H9 (cell line): Measurements from ENCODE around the gene CFL1. TPM values are rescaled to one million over a fixed set of nuclear protein-coding genes. Genes with fewer than 3 reads are reported as not detected.

Experiments
- DNase-seq: peaks from one replicate; pipeline ENCODE4 v3.0.0-alpha.2; 2017
- H2AFZ ChIP-seq: one replicate; pipeline ENCODE4 v1.6.1; 2013; ENCODE audit warnings: mild to moderate bottlenecking, low read length, control low read depth, moderate library complexity
- H2AK5ac ChIP-seq: 2 replicates; pipeline ENCODE4 v1.6.1; 2013; ENCODE audit warnings: low read length, control low read depth, mixed read lengths; ENCODE audit not compliant: insufficient read length
- H2BK120ac ChIP-seq: one replicate; pipeline ENCODE4 v1.6.1; 2013; ENCODE audit warnings: low read depth, mild to moderate bottlenecking, low read length, control low read depth, inconsistent platforms; ENCODE audit not compliant: poor library complexity, severe bottlenecking
- H2BK12ac ChIP-seq: 2 replicates; pipeline ENCODE4 v1.6.1; 2013; ENCODE audit warnings: low read length, control low read depth, mixed read lengths, low read depth; ENCODE audit not compliant: insufficient read length
- H2BK15ac ChIP-seq: 2 replicates; pipeline ENCODE4 v1.6.1; 2013; ENCODE audit warnings: low read depth, low read length, control low read depth
- H2BK20ac ChIP-seq: one replicate; pipeline ENCODE4 v1.6.1; 2013; ENCODE audit warnings: low read depth, mild to moderate bottlenecking, low read length, control low read depth, inconsistent platforms; ENCODE audit not compliant: poor library complexity, severe bottlenecking
- H2BK5ac ChIP-seq: 2 replicates; pipeline ENCODE4 v1.6.1; 2013; ENCODE audit warnings: low read length, control low read depth, mixed read lengths; ENCODE audit not compliant: insufficient read length
- H3K14ac ChIP-seq: 2 replicates; pipeline ENCODE4 v1.6.1; 2013; ENCODE audit warnings: low read length, control low read depth; ENCODE audit not compliant: insufficient read depth
- H3K18ac ChIP-seq: 2 replicates; pipeline ENCODE4 v1.6.1; 2013; ENCODE audit warnings: low read depth, mild to moderate bottlenecking, mixed read lengths, low read length, control low read depth; ENCODE audit not compliant: insufficient read length
- H3K23ac ChIP-seq: 2 replicates; pipeline ENCODE4 v1.6.1; 2013; ENCODE audit warnings: low read length, control low read depth, mixed read lengths, low read depth; ENCODE audit not compliant: insufficient read length
- H3K23me2 ChIP-seq: 2 replicates; pipeline ENCODE4 v1.6.1; 2013; ENCODE audit warnings: low read depth, mild to moderate bottlenecking, mixed read lengths, low read length, control low read depth; ENCODE audit not compliant: insufficient read length, poor library complexity, severe bottlenecking
- H3K27ac ChIP-seq: 2 replicates; pipeline ENCODE4 v1.5.1; 2013; ENCODE audit warnings: low read length, control low read depth, mixed read lengths, low read depth; ENCODE audit not compliant: insufficient read length
- H3K27me3 ChIP-seq: 2 replicates; pipeline ENCODE4 v1.6.1; 2013; ENCODE audit warnings: low read length, control low read depth, inconsistent platforms; ENCODE audit not compliant: insufficient read depth
- H3K4ac ChIP-seq: 2 replicates; pipeline ENCODE4 v1.6.1; 2013; ENCODE audit warnings: low read depth, mild to moderate bottlenecking, control low read depth, inconsistent platforms, low read length, moderate library complexity
- H3K4me1 ChIP-seq: 2 replicates; pipeline ENCODE4 v1.6.1; 2013; ENCODE audit warnings: low read length, control low read depth, inconsistent platforms; ENCODE audit not compliant: insufficient read depth
- H3K4me2 ChIP-seq: 2 replicates; pipeline ENCODE4 v1.6.1; 2013; ENCODE audit warnings: low read length, control low read depth, mixed read lengths; ENCODE audit not compliant: insufficient read length, insufficient read depth
- H3K56ac ChIP-seq: 2 replicates; pipeline ENCODE4 v1.6.1; 2013; ENCODE audit warnings: low read depth, mild to moderate bottlenecking, mixed read lengths, low read length, control low read depth; ENCODE audit not compliant: insufficient read length
- H3K79me1 ChIP-seq: 2 replicates; pipeline ENCODE4 v1.6.1; 2013; ENCODE audit warnings: low read depth, mild to moderate bottlenecking, moderate library complexity, low read length, control low read depth, inconsistent platforms; ENCODE audit not compliant: insufficient read depth, poor library complexity, severe bottlenecking
- H3K79me2 ChIP-seq: 2 replicates; pipeline ENCODE4 v1.6.1; 2013; ENCODE audit warnings: low read length, control low read depth, inconsistent platforms; ENCODE audit not compliant: insufficient read depth
- H3K9ac ChIP-seq: 2 replicates; pipeline ENCODE4 v1.6.1; 2013; ENCODE audit warnings: low read length, control low read depth, mixed read lengths; ENCODE audit not compliant: insufficient read length; ENCODE audit errors: extremely low read depth
- H3K9me3 ChIP-seq: one replicate; pipeline ENCODE4 v1.6.1; 2013; ENCODE audit warnings: low read depth, low read length, inconsistent platforms; ENCODE audit not compliant: control insufficient read depth
- H3T11ph ChIP-seq: one replicate; pipeline ENCODE4 v1.6.1; 2013; ENCODE audit warnings: mild to moderate bottlenecking, low read length, control low read depth, inconsistent platforms
- H4K20me1 ChIP-seq: one replicate; pipeline ENCODE4 v1.6.1; 2013; ENCODE audit not compliant: control insufficient read depth, insufficient read length, insufficient read depth
- H4K5ac ChIP-seq: 2 replicates; pipeline ENCODE4 v1.6.1; 2013; ENCODE audit warnings: low read depth, mild to moderate bottlenecking, mixed read lengths, low read length, control low read depth; ENCODE audit not compliant: insufficient read length
- H4K8ac ChIP-seq: replicated peaks from 2 replicates; pipeline ENCODE4 v1.6.1; 2013; ENCODE audit warnings: low read length, control low read depth, mixed read lengths, low read depth; ENCODE audit not compliant: insufficient read length
- H4K91ac ChIP-seq: 2 replicates; pipeline ENCODE4 v1.6.1; 2013; ENCODE audit warnings: low read depth, mild to moderate bottlenecking, moderate library complexity, mixed read lengths, low read length, control low read depth; ENCODE audit not compliant: insufficient read length
- H3K27ac Mint-ChIP-seq, 3 experiments: 2 replicates in 2 of 3; 3 replicates in 1 of 3; pipeline ENCODE4 v1.8.0; 2020 to 2021; ENCODE audit warnings: mixed read lengths in 3 of 3, mild to moderate bottlenecking in 1 of 3, moderate library complexity in 1 of 3
- H3K27me3 Mint-ChIP-seq: 2 replicates; pipeline ENCODE4 v1.8.0; 2021; ENCODE audit warnings: low read depth, mild to moderate bottlenecking, moderate library complexity, mixed read lengths
- H3K36me3 Mint-ChIP-seq, 3 experiments: 2 replicates in 2 of 3; 3 replicates in 1 of 3; pipeline ENCODE4 v1.8.0; 2020 to 2021; ENCODE audit warnings: low read depth in 3 of 3, mixed read lengths in 3 of 3; ENCODE audit not compliant: insufficient read depth in 1 of 3
- H3K4me1 Mint-ChIP-seq, 2 experiments: 2 replicates each; pipeline ENCODE4 v1.8.0; 2020; ENCODE audit warnings: mixed read lengths in 2 of 2
- H3K4me3 Mint-ChIP-seq, 2 experiments: 2 replicates in 1 of 2; 3 replicates in 1 of 2; pipeline ENCODE4 v1.8.0; 2020 to 2021; ENCODE audit warnings: mild to moderate bottlenecking in 2 of 2, mixed read lengths in 2 of 2, moderate library complexity in 1 of 2
- H3K9me3 Mint-ChIP-seq, 2 experiments: 2 replicates in 1 of 2; 3 replicates in 1 of 2; pipeline ENCODE4 v1.8.0; 2020; ENCODE audit warnings: mild to moderate bottlenecking in 2 of 2, mixed read lengths in 2 of 2, moderate library complexity in 1 of 2
- WGBS: extraction: QIAGEN DNeasy Blood & Tissue Kit; methylation state at CpG from one replicate; pipeline ENCODE4 v1.1.7; 2013; ENCODE audit warnings: missing lambda C conversion rate, low lambda C conversion rate, mixed read lengths; ENCODE audit not compliant: insufficient read length; ENCODE audit errors: extremely low coverage; 5-methylcytosine and 5-hydroxymethylcytosine counted together
- total RNA-seq: library from RNA; stranded (reverse); gene quantifications from 2 replicates; pipeline ENCODE4 v1.2.1, GENCODE V29; 2021
- TF ChIP-seq, protein P1 (sequence below): fragments of 200-600 bp; sonication (generic); conservative IDR thresholded peaks from 3 replicates; pipeline ENCODE4 v1.8.0; 2021; ENCODE audit warnings: antibody characterized with exemption, mild to moderate bottlenecking

CFL1 gene
- total RNA-seq, 1 experiment from 2014 or later = 1,107 TPM

DNA sequence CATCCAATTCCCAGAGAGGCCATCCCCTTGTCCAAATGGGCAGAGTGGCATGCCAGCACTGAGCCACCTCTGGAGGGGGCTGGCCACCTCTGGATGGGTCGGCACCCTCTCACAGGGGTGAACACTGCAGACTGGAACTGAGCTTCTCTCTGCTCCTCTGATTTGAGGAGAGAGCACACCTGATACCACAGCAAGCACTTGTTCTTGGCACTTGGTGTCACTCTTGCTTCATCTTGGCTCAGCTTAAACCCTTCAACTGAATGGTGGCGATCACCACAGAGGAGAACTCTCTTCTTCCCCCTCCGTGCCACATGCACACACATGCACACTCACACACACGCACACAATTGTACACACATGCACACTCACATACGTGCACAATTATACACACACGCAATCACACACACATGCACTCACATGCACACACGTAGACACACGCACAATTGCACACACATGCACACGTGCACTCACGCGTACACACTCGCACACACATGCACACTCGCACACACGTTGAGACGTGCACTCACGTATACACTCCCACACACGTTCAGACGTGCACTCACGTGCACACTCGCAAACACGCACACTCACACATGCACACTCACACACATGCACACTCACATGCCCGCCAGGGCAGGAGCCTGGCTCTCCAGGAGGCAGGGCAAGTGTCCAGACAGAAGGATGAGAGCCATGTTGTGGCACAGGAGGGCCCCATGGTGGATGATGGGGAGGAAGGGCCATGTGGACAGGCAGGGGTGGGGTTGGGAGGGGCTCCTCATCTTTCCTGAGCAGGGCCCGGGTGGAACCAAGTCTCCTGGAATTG is 47.7 kb downstream of the CFL1 start:
- TF ChIP-seq, protein P1, sequence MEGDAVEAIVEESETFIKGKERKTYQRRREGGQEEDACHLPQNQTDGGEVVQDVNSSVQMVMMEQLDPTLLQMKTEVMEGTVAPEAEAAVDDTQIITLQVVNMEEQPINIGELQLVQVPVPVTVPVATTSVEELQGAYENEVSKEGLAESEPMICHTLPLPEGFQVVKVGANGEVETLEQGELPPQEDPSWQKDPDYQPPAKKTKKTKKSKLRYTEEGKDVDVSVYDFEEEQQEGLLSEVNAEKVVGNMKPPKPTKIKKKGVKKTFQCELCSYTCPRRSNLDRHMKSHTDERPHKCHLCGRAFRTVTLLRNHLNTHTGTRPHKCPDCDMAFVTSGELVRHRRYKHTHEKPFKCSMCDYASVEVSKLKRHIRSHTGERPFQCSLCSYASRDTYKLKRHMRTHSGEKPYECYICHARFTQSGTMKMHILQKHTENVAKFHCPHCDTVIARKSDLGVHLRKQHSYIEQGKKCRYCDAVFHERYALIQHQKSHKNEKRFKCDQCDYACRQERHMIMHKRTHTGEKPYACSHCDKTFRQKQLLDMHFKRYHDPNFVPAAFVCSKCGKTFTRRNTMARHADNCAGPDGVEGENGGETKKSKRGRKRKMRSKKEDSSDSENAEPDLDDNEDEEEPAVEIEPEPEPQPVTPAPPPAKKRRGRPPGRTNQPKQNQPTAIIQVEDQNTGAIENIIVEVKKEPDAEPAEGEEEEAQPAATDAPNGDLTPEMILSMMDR = peak; percentile 15; the same call in 2 of the 3 replicates
- Histone ChIP-seq H4K91ac (no peak overlapping the region), H3K56ac (no peak overlapping the region), H3K4me1 (no peaks in the 10 kb centered on the region), H2BK15ac (no peak overlapping the region), H3K23ac (no peak overlapping the region), H3K27ac (no peak overlapping the region), H3K18ac (no peak overlapping the region), H3K27me3 (no peaks in the 10 kb centered on the region), H2AFZ (no peak overlapping the region), H3K23me2 (no peaks in the 10 kb centered on the region), H3K9me3 (no peaks in the 10 kb centered on the region), H2BK120ac (no peak overlapping the region), H4K20me1 (no peaks in the 10 kb centered on the region), H2BK20ac (no peak overlapping the region), H2BK12ac (no peak overlapping the region), H3K14ac (no peak overlapping the region), H2AK5ac (no peak overlapping the region), H3K79me1 (no peaks in the 10 kb centered on the region), H4K5ac (no peak overlapping the region), H3K9ac (no peak overlapping the region), H3K4ac (no peak overlapping the region), H4K8ac (no peak overlapping the region), H3T11ph (no peak overlapping the region), H3K4me2 (no peak overlapping the region), H2BK5ac (no peak overlapping the region), H3K79me2 (no peaks in the 10 kb centered on the region)
- peaks cover 35% of the 10 kb centered on the region for H3K27me3 Mint-ChIP-seq
- no peaks in the 10 kb centered on the region; a peak in 1 of 7 replicates for H3K36me3 Mint-ChIP-seq
- H3K9me3 Mint-ChIP-seq = no peaks in the 10 kb centered on the region
- no peak overlapping the region for H3K4me3 Mint-ChIP-seq
- DNase-seq = no peak
- no CpG with 5 or more reads among the region's 23 CpGs for WGBS
- no peaks in the 10 kb centered on the region for H3K4me1 Mint-ChIP-seq
- no peak overlapping the region; a peak in 1 of 7 replicates for H3K27ac Mint-ChIP-seq
